HEK293T (cell line): ENCODE data around the gene HCK.

ENCODE experiments used
- FOXM1 ChIP-seq: fragments of 450-650 bp; IDR thresholded peaks from 2 replicates; pipeline ENCODE4 v1.6.1; 2017; ENCODE audit warnings: mild to moderate bottlenecking, borderline replicate concordance
- TARDBP ChIP-seq: fragments of 450-650 bp; IDR thresholded peaks from 2 replicates; pipeline ENCODE4 v1.6.1; 2016

GRCh38 chr20:32080783-32081182 is 28.7 kb downstream of the HCK start:
- no peak for TF ChIP-seq FOXM1
- no peak for TF ChIP-seq TARDBP
